Activated naive CD4-positive, alpha-beta T cell treated with anti-CD3 and anti-CD28 coated beads, Interleukin-2, amount 50 U/mL, for 72 hours (primary cell): ENCODE measurements around the gene AKT3. TPM values are rescaled to one million over a fixed set of nuclear protein-coding genes. Genes with fewer than 3 reads are reported as not detected.

Experiments used
- ATAC-seq, 2 donors: fragments of 150-1000 bp; cut with Tn5 transposase; 2 replicates each; pipeline ENCODE4 v1.10.0; 2021; ENCODE audit warnings: mild to moderate bottlenecking in 2 of 2, moderate library complexity in 2 of 2
- DNase-seq, 2 donors: peaks; one replicate each; pipeline ENCODE4 v3.0.0; 2021 to 2022; ENCODE audit warnings: low spot score in 2 of 2
- H3K27ac Mint-ChIP-seq, 2 donors: one replicate each; pipeline ENCODE4 v1.8.0; 2022; ENCODE audit warnings: mild to moderate bottlenecking in 2 of 2, mixed read lengths in 2 of 2
- H3K36me3 Mint-ChIP-seq, 2 donors: one replicate each; pipeline ENCODE4 v1.8.0; 2022; ENCODE audit warnings: mixed read lengths in 2 of 2
- H3K9me3 Mint-ChIP-seq, 2 donors: one replicate each; pipeline ENCODE4 v1.8.0; 2022; ENCODE audit warnings: mixed read lengths in 2 of 2
- total RNA-seq, 2 donors: library from RNA; stranded (reverse); gene quantifications; one replicate each; pipeline ENCODE4 v1.2.3, GENCODE V29; 2022

AKT3 gene
- total RNA-seq, 2 donors from 2014 or later = 24.9 to 37.3 TPM

DNA sequence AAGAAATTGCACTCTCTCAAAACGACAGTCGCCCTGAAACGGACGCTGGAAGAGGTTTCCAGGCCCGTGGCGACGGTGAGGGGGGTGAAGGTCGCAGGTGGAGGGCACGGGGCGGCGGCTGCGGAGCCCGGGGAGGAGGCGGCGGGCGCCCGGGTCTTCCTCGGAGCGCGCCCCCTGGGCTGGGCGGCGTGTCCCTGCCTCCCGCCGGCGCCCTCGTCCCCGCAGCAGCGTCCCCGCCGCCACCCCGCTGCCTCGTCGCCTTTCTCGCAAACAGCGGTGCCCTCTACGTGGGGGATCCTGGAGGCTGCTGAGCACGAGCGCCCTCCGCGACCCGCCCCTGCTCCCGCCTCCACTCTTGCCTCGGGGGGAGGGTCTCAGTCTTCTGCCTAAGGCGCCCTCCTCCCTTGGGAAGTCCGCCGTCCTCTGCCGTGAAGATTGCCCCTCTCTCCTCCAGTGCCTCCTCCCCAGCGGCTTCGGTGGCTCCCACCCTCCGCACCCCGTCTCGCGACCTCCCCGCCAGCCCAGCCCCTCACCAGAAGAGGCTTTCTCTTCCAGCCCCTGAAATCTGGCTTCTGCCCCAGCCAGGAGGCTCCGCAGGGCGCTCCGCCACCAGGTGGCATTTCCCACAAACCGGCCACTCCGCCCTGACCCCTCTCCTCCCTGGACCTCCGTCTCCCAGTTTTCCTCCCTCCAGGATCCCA, 366.8 kb downstream of the AKT3 start:
- ATAC-seq (peak; percentile 26 to 51), DNase-seq (peak in 1 of 2 donors; percentile 29)
- peaks cover 6% of the 10 kb centered on the region in 2 donors for H3K36me3 Mint-ChIP-seq
- H3K27ac Mint-ChIP-seq = peak overlapping the region; percentile 36 to 39
- peaks cover 5 to 6% of the 10 kb centered on the region in 2 donors for H3K9me3 Mint-ChIP-seq

DNA sequence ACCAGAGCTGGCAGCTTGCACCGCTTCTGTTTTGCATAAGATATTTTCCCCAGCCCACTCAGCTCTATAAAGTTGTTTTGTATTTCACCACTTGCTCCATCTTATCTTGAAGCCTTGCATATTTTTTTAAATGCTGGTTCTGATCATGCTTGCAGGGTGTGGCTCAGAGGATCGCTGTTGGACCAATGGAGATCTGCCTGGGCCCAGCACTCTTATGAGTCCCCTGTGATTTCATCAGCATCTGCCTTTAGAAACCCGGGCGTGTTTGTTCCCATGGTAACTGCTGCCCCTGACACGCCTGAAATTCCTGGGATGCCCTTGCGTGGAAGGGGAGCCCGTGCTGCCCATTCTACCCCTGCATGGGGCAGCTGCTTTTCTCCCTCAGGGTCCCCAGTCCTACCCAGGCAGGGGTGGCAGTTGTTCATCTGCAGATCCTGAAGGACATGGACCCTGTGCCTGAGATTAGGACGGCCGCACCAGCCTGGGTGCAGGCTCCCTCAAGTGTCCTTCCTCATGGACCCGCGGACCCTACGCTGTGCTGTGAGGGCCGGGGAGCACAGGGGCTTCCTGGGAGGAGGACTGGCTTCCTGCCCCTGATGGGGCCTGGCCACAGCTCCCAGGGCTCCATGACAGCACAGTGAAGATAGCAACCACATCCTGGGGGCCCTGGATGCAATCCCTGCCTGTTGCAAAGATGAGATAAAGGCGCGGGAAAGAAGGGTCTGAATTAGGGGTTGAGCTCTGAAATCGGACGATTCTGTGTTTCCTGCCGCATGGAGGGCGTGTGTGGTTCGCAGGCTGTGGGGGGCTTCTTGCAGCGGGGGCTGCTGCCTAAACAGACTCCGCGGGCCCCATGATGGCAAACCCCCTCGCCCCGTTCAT, 367.7 kb downstream of the AKT3 start:
- peak; percentile 23 to 31 for ATAC-seq
- H3K27ac Mint-ChIP-seq = peak overlapping the region in 1 of 2 donors; percentile 39
- no peak for DNase-seq
- peaks cover 5 to 6% of the 10 kb centered on the region in 2 donors for H3K9me3 Mint-ChIP-seq
- peaks cover 6% of the 10 kb centered on the region in 2 donors for H3K36me3 Mint-ChIP-seq

DNA sequence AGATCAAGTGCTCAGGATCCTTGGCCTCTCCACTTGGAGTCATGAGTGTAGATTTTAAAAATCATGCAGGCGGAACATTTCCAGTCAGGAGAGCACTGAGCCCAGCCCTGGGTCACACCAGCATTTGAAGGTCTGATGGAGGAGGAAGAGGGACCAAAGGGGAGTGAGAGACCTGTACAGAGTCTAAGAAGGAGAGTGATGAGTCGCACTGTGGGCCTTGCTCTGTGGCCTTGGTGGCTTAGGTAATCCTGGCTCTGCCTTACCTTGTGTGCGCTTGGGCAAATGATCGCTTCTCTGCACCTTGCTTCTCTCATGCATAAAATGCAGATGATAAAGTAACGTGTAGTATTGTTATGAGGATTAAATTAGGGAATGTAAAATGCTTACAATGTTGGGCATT, 368.9 kb downstream of the AKT3 start:
- Mint-ChIP-seq H3K27ac (peak overlapping the region in 1 of 2 donors; percentile 63), H3K9me3 (peaks cover 5 to 6% of the 10 kb centered on the region in 2 donors), H3K36me3 (peaks cover 6% of the 10 kb centered on the region in 2 donors)
- no peak for DNase-seq
- peak; percentile 50 to 59 for ATAC-seq

DNA sequence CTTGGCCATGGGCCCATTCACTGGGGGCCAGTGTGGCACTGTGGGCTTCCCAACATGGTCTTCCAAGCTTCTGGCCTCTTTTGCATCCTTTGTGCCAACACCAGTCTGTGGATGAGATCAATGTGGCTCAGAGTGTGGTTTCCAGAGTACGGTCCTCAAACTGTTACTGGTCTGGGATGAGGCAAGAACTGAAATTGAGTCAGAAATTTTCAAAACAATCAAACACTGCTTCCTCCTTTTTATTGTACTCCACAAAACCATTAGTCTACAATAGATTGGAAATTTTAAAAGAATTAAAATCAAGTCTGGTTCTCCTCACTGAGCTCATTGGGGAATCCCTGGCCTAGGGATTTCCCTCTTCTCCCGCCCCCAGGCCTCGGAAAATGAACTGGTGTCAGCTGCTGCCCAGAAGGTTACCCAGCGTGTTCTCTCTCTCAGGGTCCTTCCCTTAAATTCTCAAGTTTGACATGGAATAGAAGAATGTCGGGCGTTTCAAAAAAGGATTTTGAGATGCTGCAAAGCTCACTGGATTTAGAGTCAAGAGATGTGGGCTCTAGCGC, 372.2 kb downstream of the AKT3 start:
- no peak for ATAC-seq
- H3K27ac Mint-ChIP-seq = no peak overlapping the region
- DNase-seq = no peak
- H3K9me3 Mint-ChIP-seq = peaks cover 5 to 6% of the 10 kb centered on the region in 2 donors
- peaks cover 6 to 14% of the 10 kb centered on the region in 2 donors for H3K36me3 Mint-ChIP-seq

GRCh38 chr1:243475966-243476365, 374.1 kb downstream of the AKT3 start:
- DNase-seq (no peak), ATAC-seq (no peak)
- H3K27ac Mint-ChIP-seq = no peak overlapping the region
- peaks cover 6 to 14% of the 10 kb centered on the region in 2 donors for H3K36me3 Mint-ChIP-seq
- peaks cover 5 to 6% of the 10 kb centered on the region in 2 donors for H3K9me3 Mint-ChIP-seq

GRCh38 chr1:243474906-243475305, 375.1 kb downstream of the AKT3 start:
- no peak overlapping the region for H3K27ac Mint-ChIP-seq
- peaks cover 3 to 11% of the 10 kb centered on the region in 2 donors for H3K36me3 Mint-ChIP-seq
- DNase-seq (no peak), ATAC-seq (no peak)
- H3K9me3 Mint-ChIP-seq = peaks cover 2 to 3% of the 10 kb centered on the region in 2 donors

- H3K36me3 Mint-ChIP-seq = peaks cover 0 to 8% of the 10 kb centered on the region in 2 donors
- DNase-seq (no peak), ATAC-seq (no peak)
- no peaks in the 10 kb centered on the region for H3K9me3 Mint-ChIP-seq
- H3K27ac Mint-ChIP-seq = peak overlapping the region in 1 of 2 donors; percentile 67
Measured at GRCh38 chr1:243474136-243474881, 375.7 kb downstream of the AKT3 start.

GRCh38 chr1:243473227-243474135, 376.6 kb downstream of the AKT3 start:
- peaks cover 0 to 8% of the 10 kb centered on the region in 2 donors for H3K36me3 Mint-ChIP-seq
- H3K27ac Mint-ChIP-seq = peak overlapping the region in 1 of 2 donors; percentile 67
- H3K9me3 Mint-ChIP-seq = no peaks in the 10 kb centered on the region
- DNase-seq = no peak
- no peak for ATAC-seq

DNA sequence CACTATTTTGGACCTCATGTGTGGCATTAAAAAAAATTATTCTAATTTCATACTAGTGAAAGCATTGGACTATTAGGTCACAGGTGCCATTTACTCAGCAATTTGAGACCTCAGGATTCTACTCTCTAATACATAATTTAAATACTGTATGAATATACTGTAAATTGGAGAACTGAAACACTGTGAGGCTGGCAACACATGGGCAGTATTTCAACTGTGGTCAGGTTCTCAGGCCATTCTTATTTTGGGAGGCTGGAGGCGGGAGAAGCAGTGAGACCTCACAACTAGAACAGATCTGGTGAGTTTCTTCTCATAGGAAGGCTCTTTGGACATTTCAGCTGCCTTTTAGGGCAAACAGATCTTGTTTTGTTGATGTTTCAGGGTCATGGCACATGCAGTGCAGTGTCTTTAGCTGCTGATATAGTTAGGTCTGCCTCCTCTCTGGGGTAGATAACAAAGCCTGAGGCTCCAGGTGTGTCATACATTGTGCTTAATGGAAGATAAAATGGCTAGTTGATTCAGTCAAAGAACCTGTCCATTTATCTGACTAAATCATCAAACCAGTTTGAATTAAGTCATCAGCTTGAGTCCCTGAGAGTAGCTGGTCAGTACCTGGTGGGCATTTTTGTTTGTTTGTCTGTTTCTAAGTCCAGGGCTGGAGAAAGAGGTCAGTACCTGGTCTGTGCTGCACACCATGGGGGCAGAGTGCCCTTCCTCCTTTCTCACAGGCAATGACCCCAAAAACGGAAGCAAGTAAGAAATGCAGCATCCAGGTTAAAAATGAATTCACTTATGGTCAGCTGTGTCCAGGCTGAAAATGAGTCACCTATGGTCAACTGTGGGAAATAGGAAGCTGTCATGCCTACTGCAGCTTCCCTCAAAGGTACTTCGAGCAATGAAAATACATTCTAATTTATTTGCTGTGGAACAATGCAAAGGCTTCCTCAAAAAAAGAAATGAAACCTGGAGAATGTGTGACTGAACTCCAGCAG, 378.0 kb downstream of the AKT3 start:
- Mint-ChIP-seq H3K9me3 (no peaks in the 10 kb centered on the region), H3K36me3 (peaks cover 0 to 8% of the 10 kb centered on the region in 2 donors), H3K27ac (peak overlapping the region in 1 of 2 donors; percentile 43)
- ATAC-seq = no peak
- no peak for DNase-seq

DNA sequence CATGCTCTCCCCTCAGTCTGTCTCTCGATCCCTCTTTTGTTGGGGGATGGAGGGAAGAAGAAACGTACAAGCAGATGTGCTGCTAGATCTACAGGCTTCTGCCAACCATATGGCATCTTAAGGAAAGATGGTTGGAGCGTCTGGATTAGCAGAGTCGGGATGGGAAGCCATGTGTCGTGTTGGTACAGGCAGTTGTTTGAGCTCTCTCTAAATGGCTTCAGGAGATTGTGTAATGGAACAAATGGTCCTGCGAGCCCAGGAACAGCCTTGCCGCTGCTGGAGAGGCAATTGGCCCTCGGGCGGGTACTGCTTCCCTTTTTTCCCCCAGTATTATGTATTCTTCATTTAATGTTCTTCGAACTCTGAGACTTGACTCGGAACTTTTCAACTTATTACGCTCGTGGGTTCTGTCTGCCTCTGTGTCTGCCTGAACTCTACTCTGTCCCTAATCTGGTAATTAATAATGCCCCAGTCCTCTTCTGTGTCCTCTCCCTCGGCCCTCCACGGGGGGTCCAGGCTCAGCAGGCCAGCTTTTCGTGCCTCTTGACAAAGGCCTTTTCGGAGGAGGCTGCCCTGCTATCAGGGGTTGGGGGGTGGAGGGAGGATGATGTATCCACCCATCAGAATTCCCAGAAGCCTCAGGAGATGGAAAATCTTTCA, 378.9 kb downstream of the AKT3 start:
- H3K9me3 Mint-ChIP-seq = no peaks in the 10 kb centered on the region
- DNase-seq (no peak), ATAC-seq (no peak)
- H3K36me3 Mint-ChIP-seq = peaks cover 0 to 8% of the 10 kb centered on the region in 2 donors
- H3K27ac Mint-ChIP-seq = peak overlapping the region in 1 of 2 donors; percentile 43

- ATAC-seq (no peak), DNase-seq (no peak)
- no peak overlapping the region for H3K27ac Mint-ChIP-seq
- H3K9me3 Mint-ChIP-seq = no peaks in the 10 kb centered on the region
- H3K36me3 Mint-ChIP-seq = peaks cover 0 to 8% of the 10 kb centered on the region in 2 donors
Measured at GRCh38 chr1:243470502-243470901, 379.5 kb downstream of the AKT3 start.

DNA sequence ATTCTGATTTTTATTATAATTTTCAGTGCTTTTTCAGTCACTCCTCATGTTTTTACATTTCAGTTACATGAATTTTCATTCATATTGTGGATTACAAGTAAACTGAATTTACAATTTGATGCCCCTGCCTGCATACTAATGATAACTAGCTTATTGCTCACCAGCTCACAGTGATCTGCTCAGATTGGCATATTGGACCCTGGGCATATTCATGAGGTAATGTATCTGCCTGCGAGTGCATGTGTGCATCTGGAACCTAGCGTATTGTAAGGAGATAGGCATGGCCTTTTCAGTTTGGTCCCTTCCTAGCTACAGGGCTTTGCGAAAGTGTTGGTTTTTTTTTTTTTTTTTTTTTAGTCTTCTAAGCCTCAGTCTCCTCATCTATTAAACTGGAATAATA, 380.5 kb downstream of the AKT3 start:
- ATAC-seq = no peak
- Mint-ChIP-seq H3K27ac (no peak overlapping the region), H3K36me3 (peaks cover 0 to 8% of the 10 kb centered on the region in 2 donors), H3K9me3 (no peaks in the 10 kb centered on the region)
- no peak for DNase-seq

GRCh38 chr1:243465738-243466137, 384.3 kb downstream of the AKT3 start:
- DNase-seq = no peak
- Mint-ChIP-seq H3K9me3 (no peaks in the 10 kb centered on the region), H3K36me3 (no peaks in the 10 kb centered on the region), H3K27ac (no peak overlapping the region)
- peak in 1 of 2 donors; percentile 41 for ATAC-seq

GRCh38 chr1:243465081-243465480, 385.0 kb downstream of the AKT3 start:
- no peak overlapping the region for H3K27ac Mint-ChIP-seq
- DNase-seq (no peak), ATAC-seq (no peak)
- H3K36me3 Mint-ChIP-seq = no peaks in the 10 kb centered on the region
- H3K9me3 Mint-ChIP-seq = no peaks in the 10 kb centered on the region
